ENCODE measurements around the gene ENTREP3.
A peak's percentile ranks its signal among the peaks of the same experiment; 100 is the strongest.

ENTREP3 gene

DNA sequence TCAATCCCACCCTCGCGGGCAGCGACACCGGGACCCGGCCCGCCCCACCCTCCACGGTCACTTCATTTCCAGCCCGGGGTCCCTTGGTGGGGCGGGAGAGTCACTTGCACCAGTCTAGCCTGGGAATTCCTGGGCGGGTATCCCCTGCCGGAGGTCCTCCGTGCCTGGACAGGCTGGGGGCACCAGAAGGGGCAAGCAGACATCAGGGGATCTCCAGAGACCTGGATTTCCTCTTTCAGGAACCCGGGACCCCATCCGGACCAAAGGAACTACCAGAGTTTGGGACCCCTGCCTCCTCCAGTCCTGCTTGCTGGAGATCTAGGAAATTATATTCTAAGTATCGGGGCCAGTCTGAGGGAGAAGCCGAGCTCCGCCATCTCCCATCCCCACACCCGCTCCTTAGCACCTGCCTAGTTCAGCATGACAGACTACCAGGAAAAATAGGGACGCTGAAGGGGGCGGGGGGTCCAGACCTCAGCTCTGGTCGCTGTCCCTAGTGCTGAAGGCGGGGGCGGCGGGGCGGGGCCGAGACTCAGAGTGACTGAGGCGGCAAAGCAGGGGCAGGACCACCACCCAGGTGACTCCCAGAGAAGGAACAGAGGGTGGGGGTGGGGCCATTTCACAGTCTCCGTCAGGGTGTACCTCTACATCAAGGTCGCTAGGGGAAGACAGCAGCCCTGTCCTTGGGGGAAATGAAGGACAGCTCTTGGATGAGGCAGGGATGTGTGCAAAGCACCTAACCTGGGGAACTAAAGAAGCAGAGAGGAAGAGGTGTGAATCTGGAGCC, 22.8 kb upstream of the ENTREP3 start:
- peak; percentile 53 for DNase-seq

DNA sequence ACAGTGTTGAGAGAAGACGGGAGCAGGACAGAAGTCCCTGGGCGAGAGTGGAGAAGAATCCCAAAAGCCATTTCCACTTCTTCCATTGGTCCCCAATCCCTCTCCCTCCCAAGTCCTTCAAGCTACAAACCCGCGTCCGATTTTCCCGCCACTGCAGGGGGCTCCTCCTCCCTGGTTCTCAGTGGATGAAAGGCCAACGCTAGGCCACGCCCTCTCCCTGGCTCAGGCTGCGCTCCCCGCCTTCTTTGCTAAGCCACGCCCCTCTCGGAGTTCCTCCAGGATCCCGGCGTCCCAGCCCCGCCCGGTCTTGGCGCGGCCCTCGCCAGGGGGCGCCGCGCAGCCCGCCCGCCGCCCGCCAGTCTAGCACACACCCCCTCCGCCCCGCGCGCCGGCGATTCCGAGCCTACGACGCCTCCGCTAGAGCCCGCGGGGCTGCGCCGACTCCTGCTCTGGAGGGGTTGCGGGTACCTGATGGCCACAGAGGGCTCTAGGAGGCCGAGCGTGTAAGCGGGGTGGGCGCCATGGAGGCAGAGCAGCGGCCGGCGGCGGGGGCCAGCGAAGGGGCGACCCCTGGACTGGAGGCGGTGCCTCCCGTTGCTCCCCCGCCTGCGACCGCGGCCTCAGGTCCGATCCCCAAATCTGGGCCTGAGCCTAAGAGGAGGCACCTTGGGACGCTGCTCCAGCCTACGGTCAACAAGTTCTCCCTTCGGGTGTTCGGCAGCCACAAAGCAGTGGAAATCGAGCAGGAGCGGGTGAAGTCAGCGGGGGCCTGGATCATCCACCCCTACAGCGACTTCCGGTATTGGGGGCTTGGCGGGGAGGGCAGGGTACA, 22.0 kb upstream of the ENTREP3 start, which contains the start of gene HCN3:
TSS of gene HCN3 (plus strand) at position 394 of the 832 bp plus-strand sequence. CDS start at position 522, 128 bp downstream.
- peak; percentile 85 for DNase-seq

DNA sequence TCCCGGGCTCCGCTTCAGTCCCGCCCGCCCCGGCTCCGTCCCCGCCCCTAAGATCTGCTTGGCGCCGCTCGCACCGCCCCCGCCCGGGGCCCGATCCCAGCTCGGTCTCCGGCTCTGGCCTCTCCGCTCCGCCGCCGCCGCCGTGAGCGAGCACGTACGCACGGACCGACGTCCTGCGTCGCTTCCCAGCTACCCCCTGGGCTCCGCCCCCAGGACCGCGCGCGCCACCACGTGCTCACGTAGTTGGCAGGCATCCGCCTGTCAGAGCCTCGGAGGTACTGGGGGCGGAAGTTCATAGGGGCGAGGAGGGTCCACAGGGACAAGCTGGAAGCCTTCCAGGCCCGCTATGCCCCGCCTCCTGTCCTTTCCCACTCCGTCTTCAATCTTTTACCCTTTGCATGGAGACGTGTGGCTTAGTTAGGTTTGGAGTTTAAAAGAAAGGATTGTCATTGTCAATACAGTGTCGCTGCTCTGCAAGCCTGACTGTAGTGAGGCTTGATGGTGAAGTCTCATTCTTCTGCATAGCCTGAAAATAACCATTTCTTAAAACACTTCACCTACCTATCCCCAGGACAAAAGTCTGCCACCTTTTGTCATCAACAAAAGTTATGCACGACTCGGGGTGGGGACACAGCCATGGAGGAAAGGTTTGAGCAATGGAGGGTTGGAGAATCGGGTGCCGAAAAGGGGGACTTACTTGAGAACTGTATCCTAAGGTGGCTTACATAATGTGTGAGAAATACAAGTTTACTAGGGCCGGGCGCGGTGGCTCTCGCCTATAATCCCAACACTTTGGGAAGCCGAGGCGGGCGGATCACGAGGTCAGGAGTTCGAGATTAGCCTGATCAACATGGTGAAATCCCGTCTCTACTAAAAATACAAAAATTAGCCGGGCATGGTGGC, 18.3 kb upstream of the ENTREP3 start, which contains the start of gene CLK2:
TSS of gene CLK2 (minus strand) at position 162 of the 903 bp plus-strand sequence. CDS start 2,527 bp downstream, outside the sequence.
- peak; percentile 93 for DNase-seq

DNA sequence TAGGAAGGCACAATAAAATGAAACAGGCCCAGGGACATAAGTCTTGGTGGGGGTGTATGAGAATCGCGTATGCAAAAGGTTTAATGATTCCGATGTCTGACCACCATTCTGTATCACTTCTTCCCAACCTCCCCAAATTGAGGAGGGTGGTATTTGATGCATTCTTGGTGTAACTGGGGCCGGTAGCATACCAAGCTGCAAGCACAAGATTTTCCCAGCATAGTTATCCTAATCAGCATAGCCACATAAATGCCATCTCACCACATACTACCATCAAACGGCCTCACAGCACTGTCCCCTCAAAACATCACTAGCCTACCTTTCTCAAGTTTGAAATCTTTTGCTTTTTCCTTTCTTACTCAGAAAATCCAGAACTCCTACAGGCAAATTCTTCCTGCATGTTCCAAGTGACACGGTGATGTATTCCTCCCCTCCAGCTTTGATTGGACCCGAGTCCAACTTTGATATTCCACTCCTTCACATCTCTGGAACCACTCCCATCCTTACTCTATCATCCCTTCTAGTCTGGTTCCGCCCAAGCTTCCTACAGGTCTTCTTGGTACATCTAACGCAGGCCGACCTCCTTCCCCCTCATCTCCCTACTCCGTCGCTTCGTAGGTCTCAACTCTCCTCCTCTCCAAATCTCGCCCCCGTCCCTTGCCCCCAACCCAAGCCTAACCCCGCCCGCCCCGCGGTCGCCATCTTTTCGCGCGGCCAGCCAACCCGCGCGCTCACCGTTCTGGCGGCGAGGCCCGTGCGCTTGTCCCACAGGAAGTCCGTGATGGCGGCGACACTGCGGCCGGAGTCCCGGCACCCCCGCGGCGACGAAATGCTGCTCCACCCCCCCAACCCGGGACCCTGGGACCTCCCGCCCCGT, 17.4 kb upstream of the ENTREP3 start:
- DNase-seq, result no peak

DNA sequence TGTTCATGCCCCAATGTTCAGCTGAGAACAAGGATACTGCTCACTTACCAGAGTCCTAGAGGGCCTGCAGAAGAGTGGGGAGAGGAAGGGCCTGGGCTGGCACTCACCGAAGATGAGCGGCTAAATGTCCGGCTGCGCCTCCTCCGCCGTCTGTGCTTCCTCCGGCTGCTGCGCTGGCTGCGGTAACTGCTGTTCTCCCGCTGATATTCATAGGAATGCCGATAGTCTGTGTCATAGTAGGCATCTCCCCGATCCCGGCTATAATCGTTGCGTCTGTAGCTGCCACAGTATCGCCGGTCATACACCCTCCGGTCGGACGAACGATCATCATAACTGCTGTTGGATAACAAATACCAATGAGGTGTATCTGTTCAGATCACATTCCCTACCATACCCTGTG, 14.1 kb upstream of the ENTREP3 start:
- DNase-seq, result no peak

DNA sequence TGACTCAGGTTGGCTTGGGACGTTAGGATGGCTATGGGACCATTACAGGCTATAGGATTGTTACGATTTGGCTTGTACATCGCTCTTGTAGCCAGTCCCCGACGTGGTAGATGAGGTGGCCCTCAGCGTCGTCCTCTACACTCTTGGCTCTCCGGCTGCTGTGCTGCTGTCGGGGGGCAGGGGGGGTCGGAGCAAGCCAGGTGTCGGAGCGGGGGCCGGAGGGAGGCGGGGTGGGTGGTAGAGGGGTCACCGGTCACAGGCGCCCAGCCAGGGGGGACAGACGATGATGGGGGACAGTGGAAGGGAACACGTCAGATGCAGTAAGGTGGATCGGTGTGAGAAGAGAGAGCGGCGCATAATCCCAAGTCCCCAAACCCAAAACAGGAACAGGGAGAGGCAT, 13.3 kb upstream of the ENTREP3 start:
- no peak for DNase-seq

DNA sequence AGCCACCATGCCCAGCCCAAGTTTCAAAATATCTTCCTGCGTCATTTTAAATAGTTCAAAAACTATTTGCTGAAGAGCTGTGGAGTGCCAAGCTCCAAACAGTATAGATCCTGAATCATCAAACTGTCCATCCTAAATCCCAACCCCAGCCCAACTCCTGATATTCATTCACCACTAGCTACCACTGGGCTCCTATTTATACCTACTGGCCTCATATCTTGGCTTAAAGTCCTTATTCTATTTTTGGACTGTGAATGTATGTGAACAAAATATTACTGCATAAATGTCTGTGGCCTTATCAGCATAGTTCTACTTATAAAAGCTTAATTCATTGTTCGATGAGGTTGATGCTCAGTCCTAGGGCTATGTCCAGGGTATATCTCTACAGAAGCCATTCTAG, 12.1 kb upstream of the ENTREP3 start:
- DNase-seq, result no peak

DNA sequence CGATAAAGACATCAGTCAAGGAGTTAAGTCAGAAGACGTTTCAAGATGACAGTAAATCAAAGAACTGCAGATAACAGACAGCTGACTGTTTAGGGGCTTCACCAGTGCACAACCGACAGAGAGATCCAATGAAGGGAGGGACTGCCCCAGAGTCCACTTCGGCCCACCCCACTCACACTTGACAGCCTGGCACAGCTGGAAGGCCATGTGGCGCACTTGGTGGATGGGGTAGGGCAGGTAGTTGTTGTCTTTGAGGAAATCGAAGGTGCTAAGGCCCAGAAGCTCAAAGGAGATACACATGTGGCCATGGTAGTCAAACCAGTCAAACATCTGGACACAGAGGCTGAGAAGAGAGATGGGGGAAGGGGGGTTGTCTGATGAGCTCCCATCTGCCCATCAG, 11.3 kb upstream of the ENTREP3 start:
- no peak for DNase-seq

DNA sequence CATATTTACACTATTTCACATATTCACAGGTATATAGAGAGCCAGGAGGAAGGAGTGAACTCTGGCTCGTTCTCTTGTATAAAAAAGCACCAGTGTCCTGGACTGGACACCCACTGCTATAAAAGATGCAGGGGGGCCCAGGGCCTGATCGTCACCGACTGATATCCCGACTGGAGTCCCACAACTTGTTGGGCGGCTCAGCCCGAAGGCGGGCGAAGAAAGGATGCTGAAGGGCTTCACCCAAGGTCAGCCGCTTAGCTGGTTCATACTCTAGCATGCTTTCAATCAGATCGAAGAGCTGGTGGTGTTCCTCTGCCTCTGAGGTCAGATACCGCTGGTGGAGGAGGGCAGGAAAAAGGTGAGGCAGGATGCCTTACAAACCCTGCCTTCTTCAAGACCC, 7.8 kb upstream of the ENTREP3 start:
- DNase-seq, result no peak

DNA sequence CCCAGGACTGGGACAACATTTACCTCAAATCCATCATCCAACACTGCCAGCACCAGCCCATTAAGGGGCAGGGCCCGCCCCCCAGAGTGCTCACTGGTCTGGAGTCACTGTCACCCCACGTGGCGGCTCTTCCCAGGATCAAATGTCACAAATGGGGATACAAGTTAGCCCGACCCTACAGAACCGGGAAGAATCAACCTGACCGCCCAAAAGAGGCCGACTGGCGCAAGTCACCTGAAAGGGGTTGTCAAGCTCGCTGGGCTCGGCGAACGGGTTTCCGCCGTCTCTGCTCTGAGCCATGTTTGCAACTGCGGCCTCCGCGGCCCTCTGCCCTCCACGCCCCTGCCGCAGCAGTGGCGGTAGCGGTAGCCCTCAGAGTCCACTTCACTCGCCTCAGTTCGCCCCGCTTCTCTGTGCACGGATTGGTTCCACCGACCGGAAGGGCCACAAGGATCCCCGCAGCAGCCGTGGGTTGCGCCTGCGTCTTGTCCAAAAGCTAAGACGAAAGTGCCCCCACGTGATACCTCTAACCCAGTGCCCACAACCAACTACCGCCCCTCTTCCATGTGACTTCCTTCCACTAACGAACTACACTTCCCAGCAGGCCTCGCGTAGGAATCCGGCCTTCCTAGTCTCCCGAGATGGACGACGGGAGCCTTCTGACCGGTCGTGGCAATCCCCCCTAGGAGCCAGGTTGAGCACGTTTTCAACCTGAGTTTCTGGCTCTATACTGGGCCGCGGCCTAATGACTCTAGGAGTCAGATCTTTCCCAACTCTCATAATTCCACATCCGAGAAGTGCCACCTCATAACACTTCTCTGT, 6.8 kb upstream of the ENTREP3 start, which contains the start of gene SCAMP3:
TSS of gene SCAMP3 (minus strand) at position 509 of the 822 bp plus-strand sequence. CDS start at position 300, 209 bp downstream.
- DNase-seq, result peak; percentile 77

DNA sequence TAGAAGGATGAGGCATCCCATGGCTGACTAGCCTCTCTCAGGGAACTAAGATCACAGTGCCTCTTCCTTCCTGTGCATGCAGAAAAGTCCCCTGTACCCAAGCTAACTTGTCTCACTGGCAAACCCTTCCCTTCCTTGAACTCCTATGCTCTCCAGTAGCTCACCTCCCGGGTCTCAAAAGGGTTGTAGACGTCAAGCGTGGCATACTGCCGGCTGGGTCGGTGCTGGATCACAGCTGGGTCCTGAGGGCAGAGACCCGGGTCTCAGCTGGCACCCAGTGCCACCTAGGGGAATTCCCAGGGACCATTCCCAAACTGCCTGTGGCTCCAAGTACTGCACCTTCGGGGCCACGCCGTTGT, 6.2 kb upstream of the ENTREP3 start:
- no peak for DNase-seq

DNA sequence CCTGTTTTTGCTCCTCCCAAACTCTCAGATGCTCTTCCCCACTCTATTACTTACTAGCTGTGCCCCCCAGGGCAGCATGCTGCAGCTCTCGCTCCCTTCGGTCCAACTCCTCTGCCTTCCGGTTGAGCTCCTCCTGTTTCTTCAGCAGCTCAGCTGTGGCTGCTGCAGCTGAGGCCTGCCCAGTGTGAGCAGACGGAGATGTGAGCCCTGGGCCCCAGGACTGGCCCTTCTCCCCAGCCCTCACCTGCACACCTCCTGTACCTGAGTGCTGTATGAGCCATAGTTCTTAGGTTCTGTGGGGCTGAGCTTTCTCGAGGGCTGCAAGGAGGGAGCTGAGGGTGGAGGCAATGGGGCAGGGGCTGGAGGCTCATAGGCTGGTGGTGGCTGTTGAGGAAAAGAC, 5.0 kb upstream of the ENTREP3 start:
- DNase-seq, result no peak

DNA sequence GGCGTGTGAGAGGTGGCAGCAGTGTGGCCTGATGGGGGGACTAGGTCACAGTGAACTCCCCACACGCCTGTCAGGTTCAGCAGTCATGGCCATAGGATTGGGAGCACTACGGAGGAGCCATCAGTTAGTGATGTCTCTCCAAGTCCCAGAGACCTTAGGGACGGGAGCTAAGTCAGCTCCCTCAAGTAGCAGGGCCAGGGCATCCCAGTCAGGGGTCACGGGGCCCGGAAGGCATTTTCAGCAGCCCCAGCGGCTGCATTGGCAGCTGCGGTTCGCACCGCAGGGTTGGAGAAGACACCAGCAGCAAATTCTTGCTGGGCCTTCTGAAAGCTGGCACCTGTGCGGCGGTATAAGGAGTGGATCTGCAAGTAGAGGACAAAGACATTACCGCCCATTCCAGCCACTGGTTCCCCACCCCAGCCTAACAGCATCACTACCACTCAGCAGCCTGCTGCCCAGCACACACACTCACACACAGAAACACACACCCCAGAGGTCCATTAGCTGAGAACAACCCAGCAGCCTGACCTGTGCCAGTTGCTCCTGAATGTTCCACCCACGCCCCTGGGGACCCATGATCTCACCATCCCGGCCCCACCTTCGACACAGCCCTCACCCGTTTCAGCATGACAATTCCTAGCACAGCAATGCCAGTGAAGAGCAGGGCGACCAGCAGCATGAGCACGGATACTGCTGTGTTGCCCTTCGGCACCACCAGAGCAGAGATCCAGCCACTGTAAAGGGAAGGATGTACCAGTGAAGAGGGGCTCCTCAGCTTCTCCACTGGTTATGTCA, 972 bp upstream of the ENTREP3 start:
- no peak for DNase-seq

DNA sequence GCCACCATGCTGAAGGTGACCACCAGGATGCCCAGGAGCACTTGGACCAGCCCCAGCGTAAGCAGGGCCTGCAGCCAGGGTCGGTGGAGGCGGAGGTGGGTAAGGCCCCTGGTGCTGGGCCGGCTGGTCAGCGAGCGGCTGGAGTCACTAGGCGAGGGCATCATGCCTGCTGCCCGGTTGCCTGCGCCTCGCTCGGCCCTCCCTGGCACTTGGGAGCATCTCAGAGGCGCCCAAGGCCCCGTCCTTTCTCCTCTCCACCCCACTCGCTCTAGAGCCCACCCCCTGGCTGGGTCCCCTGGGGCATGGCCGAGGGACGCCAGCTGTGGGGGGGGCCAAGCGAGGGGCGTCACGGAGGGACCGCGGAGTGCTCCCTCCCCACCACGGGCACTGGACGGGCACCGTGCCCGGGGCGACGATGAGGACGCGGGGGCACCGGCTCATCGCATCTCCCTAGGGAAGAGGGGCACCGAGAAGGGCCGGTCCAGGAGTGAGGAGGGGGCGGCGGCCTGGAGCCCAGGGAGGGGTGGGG, 505 bp downstream of the ENTREP3 start:
- no peak for DNase-seq

DNA sequence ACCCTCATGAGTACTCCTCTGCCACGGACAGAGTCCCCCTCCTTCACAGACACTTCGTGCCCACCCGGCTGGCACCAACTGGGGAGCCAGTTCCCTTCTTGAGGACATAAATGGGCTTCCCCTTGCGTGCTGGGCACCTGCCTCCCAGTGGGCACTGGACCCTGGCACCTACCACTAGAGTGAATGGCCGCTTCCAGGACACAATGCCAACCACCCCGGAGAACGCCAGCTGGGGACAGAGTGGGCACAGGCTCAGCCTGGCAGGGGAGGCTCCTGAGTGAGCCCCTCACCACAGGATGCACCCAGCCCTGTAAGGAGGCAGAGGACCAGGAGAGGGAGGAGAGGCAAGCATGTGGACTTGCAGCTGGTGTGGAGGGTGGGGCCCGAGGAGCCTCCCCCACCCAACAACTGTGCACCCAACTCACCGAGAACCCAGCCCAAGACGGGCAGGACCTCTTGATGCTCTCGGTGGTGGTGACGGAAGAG, 1.0 kb downstream of the ENTREP3 start:
- DNase-seq, result no peak

DNA sequence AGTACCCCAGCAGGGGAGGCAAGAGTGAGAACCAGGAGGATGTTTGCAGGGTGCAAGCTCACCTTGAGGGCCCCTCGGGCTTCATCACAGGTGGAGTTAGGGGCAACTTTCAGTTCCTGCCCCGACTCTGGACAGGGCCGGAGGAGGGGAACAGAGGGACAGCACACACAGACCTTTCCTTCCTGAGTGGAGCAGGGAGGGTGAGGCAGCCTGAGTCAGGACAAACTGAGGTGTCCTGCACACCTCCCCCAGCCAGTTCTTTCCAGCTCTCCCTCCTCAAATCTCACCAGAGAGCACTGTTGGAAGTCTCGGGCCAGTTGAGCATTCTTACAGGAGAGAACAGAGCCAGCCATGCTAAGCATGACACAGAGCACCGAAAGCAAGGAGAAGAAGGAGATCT, 1.5 kb downstream of the ENTREP3 start:
- DNase-seq, result no peak

DNA sequence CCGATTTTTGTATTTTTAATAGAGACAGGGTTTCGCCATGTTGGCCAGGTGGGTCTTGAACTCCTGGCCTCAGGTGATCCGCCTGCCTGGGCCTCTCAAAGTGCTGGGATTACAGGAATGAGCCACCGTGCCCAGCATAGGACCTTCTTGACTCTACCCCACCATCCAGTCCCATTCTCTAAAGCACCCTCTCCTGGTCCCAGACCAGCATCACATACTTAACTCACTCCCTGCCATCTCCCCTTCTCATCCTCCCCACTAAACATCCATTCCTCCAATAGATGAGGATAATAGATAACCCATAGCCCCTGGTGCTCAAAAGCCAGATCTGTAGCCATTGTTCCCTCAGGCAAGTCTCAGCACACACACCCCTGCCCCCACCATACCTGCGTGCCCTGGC, 2.1 kb downstream of the ENTREP3 start:
- no peak for DNase-seq

DNA sequence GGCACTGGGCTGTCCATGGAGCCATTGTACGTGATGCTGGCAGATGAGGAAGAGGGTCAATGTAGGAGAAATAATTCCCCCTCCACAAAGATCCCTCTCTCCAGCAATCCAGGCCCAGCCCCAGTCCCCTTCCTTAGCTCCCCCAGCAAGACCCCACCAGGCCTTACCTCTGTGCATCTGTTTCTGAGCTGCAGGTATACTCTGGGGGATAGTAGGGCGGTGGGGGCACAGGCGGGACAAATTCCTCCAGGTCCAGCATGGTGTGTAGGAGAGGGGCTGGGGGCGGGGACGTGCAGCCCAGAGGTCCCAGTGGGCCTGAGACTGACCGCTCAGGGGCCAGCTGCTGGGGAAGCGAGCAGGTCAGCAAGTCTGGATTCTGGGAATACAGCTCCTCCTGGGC, 3.7 kb downstream of the ENTREP3 start:
- no peak for DNase-seq

DNA sequence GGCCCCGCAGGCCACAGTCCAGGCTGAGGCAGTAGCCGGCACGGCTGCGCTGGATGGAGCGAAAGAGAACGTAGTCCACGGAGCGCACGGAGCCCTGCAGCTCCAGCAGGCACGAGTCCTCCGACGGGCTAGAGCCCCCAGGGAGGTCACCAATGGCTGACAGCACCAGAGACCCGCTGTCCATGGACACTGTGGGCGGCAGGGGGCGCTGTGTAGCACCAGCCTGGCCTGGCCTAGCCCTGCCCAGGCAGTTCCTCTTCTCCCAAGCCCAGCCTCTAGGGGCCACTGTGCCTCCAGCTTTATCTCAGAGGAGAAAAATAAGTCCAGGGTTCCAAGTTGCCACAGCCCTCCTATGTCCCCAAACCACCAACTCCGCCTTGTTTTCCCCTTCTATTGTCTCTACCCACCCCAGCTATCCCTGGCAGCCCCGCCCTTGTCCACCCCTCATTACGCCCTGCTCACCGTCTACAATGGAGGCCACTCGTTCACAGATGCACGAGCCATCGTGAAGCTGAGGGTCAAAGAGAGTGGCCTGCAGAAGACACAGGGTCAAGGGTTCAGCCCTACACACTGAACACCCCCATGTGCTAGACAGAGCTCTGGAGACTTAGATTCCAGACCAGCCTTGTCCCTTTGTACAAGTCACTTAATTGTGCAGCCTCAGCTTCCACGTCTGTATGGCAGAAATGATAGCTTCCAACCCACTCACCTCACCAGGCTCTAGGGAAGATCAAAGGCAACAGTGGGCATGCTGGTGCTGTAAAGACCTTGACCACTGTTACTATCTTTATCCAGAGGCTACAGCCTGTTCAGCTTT, 4.4 kb downstream of the ENTREP3 start:
- DNase-seq, result peak; percentile 89

Measured in activated effector memory CD4-positive, alpha-beta T cell treated with Interleukin-2 at 50 U/mL for 16 hours (primary cell).